KMS-11 (cell line): ENCODE data around the gene FAM135A.

Source experiments
- H2AFZ ChIP-seq: fragments of 200-600 bp; sonication (generic); 2 replicates; pipeline ENCODE4 v1.6.1; 2016; ENCODE audit warnings: antibody characterized with exemption, mixed run types, low read depth
- H3K27ac ChIP-seq: fragments of 200-600 bp; sonication (generic); 2 replicates; pipeline ENCODE4 v1.6.1; 2016; ENCODE audit warnings: mild to moderate bottlenecking, mixed run types
- H3K27me3 ChIP-seq: fragments of 200-600 bp; sonication (generic); 2 replicates; pipeline ENCODE4 v1.6.1; 2017; ENCODE audit warnings: mild to moderate bottlenecking, low read depth, mixed run types, moderate library complexity; ENCODE audit not compliant: insufficient read depth
- H3K36me3 ChIP-seq: fragments of 200-600 bp; sonication (generic); 2 replicates; pipeline ENCODE4 v1.6.1; 2017; ENCODE audit warnings: mild to moderate bottlenecking, mixed run types; ENCODE audit not compliant: insufficient read depth
- H3K4me1 ChIP-seq: fragments of 200-600 bp; sonication (generic); 2 replicates; pipeline ENCODE4 v1.6.1; 2016; ENCODE audit warnings: mild to moderate bottlenecking, low read depth, mixed run types; ENCODE audit not compliant: poor library complexity, severe bottlenecking
- H3K4me2 ChIP-seq: fragments of 200-600 bp; sonication (generic); 2 replicates; pipeline ENCODE4 v1.7.0; 2016; ENCODE audit warnings: mild to moderate bottlenecking, mixed run types
- H3K4me3 ChIP-seq: fragments of 200-600 bp; sonication (generic); IDR thresholded peaks from 2 replicates; pipeline ENCODE4 v1.6.1; 2017; ENCODE audit warnings: low read depth, low read length, mixed read lengths; ENCODE audit not compliant: insufficient read depth
- H3K79me2 ChIP-seq: fragments of 200-600 bp; sonication (generic); 2 replicates; pipeline ENCODE4 v1.6.1; 2016; ENCODE audit warnings: low read depth, mixed run types; ENCODE audit not compliant: insufficient read depth
- H3K9ac ChIP-seq: fragments of 200-600 bp; sonication (generic); 2 replicates; pipeline ENCODE4 v1.6.1; 2016; ENCODE audit warnings: mild to moderate bottlenecking, mixed run types
- H4K20me1 ChIP-seq: fragments of 200-600 bp; sonication (generic); 2 replicates; pipeline ENCODE4 v1.6.1; 2016; ENCODE audit warnings: mild to moderate bottlenecking, mixed run types; ENCODE audit not compliant: insufficient read depth
- TF ChIP-seq, protein P1 (sequence below): fragments of 200-600 bp; sonication (generic); conservative IDR thresholded peaks from 2 replicates; pipeline ENCODE4 v1.6.1; 2017; ENCODE audit warnings: low read depth, mild to moderate bottlenecking, antibody characterized with exemption, low read length, moderate library complexity, mixed read lengths

The FAM135A gene

DNA sequence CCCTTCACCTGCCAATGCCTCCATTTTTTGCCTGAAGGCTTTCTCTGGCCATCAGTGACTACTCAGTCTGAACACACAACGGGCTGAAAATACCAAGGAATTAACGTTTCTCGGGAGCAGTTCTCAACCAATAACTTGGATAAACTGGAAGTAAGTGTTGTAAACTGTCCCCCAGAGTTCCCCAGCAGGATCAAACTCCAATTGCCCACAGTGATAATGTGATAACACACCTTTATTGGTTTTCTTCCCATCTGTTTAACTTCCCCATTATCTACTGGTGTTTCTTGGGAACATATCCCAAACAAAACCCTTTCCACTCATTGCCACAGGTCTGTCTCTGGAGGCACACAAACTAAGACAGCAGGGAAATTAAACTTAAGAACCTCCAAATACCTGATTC lies 21.8 kb upstream of the FAM135A start:
- Histone ChIP-seq H3K27ac (no peak overlapping the region), H3K27me3 (no peaks in the 10 kb centered on the region), H3K36me3 (no peaks in the 10 kb centered on the region), H3K9ac (no peak overlapping the region), H3K4me3 (no peak overlapping the region), H3K79me2 (no peaks in the 10 kb centered on the region), H3K4me2 (no peak overlapping the region), H2AFZ (no peak overlapping the region), H3K4me1 (no peaks in the 10 kb centered on the region), H4K20me1 (no peaks in the 10 kb centered on the region)
- TF ChIP-seq, protein P1, sequence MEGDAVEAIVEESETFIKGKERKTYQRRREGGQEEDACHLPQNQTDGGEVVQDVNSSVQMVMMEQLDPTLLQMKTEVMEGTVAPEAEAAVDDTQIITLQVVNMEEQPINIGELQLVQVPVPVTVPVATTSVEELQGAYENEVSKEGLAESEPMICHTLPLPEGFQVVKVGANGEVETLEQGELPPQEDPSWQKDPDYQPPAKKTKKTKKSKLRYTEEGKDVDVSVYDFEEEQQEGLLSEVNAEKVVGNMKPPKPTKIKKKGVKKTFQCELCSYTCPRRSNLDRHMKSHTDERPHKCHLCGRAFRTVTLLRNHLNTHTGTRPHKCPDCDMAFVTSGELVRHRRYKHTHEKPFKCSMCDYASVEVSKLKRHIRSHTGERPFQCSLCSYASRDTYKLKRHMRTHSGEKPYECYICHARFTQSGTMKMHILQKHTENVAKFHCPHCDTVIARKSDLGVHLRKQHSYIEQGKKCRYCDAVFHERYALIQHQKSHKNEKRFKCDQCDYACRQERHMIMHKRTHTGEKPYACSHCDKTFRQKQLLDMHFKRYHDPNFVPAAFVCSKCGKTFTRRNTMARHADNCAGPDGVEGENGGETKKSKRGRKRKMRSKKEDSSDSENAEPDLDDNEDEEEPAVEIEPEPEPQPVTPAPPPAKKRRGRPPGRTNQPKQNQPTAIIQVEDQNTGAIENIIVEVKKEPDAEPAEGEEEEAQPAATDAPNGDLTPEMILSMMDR, result no peak

DNA sequence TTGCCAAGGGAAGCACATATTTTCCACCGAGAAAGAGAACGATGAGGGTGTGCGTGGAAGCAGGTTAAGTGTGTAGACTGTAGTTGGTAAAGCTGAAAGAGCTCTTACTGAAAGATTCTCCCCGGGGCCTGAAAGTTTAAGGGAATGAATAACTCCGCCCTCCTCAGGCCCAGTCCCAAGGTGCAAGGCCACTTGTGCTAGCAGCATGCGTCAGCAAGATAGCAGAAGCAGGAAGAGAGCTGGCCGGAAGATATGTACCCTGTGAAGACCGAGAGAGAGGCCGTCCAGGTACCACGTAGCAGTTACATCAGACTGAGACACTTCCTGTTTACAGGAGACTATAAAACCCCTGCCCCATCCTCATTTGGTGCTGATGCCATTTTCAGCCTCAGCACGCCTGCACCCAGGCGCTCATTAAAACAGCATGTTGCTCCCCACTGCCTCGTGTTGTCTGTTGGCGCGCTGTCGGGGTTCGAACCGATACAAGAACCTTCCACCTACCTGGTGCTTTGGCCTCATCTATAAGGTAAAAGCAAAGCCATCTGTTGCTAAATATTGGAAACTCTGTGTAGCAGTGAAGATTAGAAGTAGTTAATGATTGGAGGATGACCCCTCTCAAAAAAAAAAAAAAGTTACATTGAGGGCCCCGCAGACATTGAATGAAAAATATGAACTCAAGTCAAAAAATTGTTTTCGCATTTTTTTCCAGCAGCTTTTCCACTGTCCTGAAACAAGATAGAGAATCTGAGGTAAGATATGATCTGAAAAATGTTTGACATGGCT lies 18.6 kb upstream of the FAM135A start:
- Histone ChIP-seq H3K36me3 (no peaks in the 10 kb centered on the region), H4K20me1 (no peaks in the 10 kb centered on the region), H3K27me3 (no peaks in the 10 kb centered on the region), H3K4me3 (no peak overlapping the region), H2AFZ (no peak overlapping the region), H3K79me2 (no peaks in the 10 kb centered on the region), H3K4me1 (no peaks in the 10 kb centered on the region), H3K27ac (no peak overlapping the region), H3K9ac (no peak overlapping the region), H3K4me2 (no peak overlapping the region)
- TF ChIP-seq, protein P1, result no peak

DNA sequence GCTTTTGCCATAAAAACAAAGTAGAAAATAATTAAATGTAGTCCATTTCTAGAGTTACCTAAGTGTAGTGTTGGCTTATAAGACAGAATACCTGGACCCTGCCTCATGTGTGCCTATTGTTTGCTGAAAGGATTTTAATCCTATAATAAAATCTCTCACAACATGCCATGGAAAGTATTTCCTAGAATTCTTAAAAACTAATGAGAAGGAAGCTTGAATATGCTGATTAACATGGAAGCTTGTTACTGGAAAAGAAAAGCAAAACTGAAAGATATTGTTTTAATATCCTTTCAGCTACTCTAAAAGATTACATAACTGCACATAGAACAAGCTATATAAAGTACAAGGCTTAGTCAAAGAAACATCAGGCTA lies 18.0 kb upstream of the FAM135A start:
- Histone ChIP-seq H3K27me3 (no peaks in the 10 kb centered on the region), H3K4me2 (no peak overlapping the region), H3K79me2 (no peaks in the 10 kb centered on the region), H3K4me1 (no peaks in the 10 kb centered on the region), H3K27ac (no peak overlapping the region), H3K36me3 (no peaks in the 10 kb centered on the region), H4K20me1 (no peaks in the 10 kb centered on the region), H2AFZ (no peak overlapping the region), H3K4me3 (no peak overlapping the region), H3K9ac (no peak overlapping the region)
- TF ChIP-seq, protein P1, result no peak

DNA sequence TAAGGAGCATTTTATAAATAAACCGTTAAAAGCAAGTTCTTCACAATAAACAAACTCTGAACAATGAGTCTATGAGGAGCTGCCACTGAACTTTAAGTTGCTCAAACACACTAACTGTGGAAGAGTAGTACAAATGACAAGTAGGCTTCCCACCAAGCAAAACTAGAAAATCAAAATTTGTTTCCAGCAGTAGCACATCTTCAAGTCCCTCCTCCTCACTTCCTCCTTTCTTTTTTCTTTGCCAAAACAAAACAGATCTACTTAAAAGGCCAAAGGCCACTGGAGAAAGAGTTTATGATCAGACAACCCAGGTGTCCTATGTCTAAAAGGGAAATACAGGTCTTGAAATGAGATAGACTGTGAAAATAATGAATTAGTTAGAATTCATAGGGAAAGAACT lies 17.1 kb upstream of the FAM135A start:
- Histone ChIP-seq H3K36me3 (no peaks in the 10 kb centered on the region), H2AFZ (no peak overlapping the region), H3K79me2 (no peaks in the 10 kb centered on the region), H3K27ac (no peak overlapping the region), H3K4me2 (no peak overlapping the region), H3K4me1 (no peaks in the 10 kb centered on the region), H3K9ac (no peak overlapping the region), H3K4me3 (no peak overlapping the region), H4K20me1 (no peaks in the 10 kb centered on the region), H3K27me3 (no peaks in the 10 kb centered on the region)
- TF ChIP-seq, protein P1, result no peak
